Limb (tissue), 2 donors: Measurements from ENCODE around the gene CSTB.

ENCODE experiments used
- DNase-seq, 2 donors: peaks; one replicate each; pipeline ENCODE4 v3.0.0-alpha.2; 2016; ENCODE audit errors: extremely low spot score in 2 of 2

Gene CSTB

GRCh38 chr21:43750339-43751033, 25.6 kb downstream of the CSTB start:
- no peak for DNase-seq

- no peak for DNase-seq
These were observed 26.4 kb downstream of the CSTB start for GRCh38 chr21:43749651-43750262.

DNA sequence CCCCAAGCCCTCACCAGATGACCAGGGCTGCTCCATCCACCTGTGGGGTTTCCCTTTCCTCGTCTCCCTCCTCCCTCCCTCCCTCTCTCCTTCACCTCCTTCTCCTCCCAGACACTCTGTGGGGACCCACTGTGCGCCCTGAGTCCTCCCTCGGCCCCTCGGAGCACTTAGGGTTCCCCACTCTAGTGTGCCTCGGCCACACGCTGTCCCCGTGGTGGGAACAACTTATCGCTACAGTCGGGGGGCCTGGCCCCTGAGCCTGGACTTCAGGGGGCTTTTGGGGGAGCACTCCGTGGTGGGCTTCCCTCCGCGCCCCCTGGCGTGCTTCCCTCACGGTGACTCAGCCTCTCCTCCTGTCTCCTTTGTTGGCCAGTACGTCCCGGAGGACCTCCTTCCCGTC, 27.5 kb downstream of the CSTB start:
- no peak for DNase-seq

- no peak for DNase-seq
These were observed 30.2 kb downstream of the CSTB start for GRCh38 chr21:43745772-43746517.

DNA sequence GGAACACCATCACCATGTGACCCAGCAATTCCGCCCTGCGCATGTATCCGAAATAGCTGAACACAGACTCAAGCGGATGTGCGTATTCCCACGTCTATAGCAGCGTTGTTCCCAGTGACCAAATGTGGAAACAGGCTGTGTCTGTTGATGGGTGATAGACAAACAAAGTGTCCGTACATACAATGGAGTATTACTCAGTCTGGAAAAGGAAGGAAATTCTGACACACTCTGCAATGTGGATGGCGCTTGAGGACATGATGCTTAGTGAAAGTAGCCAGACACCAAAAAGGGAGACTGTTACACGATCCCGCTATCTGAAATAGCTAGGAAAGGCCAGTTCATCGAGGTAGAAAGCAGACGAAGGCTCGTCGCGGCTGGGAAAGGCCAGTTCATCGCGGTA, 31.4 kb downstream of the CSTB start:
- no peak for DNase-seq

GRCh38 chr21:43743947-43744346, 32.2 kb downstream of the CSTB start:
- no peak for DNase-seq

DNA sequence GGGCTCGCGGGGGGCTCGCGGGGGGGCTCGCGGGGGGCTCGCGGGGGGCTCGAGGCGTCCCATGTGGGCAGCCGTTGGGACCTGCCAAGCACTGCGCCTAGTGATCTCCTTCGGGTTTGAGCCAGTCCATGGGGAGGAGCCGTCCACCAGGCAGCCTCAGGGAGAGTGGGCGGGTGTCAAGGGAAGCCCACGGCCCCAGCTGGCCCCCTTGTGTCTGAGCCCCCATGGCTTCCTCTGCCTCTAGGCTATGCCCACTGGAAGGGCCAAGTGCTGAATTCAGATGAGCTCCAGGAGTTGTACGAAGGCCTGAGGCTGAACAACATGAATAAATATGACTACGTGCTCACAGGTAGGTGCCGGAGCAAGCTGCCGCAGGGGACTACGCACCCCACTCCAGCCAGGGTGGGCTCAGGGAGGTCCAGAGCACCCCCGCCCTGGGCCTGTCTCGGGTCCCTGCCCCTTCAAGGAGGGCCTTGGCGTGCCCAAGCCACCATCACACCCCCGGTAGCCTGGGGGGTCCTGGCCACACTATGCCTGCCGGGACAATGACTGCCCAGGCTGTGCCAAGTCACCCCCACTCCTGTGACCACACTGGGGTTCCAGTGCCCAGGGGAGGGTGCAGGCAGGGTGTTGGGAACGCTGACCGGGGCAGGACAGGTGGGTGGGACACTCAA, 34.5 kb downstream of the CSTB start:
- peak in 1 of 2 donors; percentile 58 for DNase-seq

GRCh38 chr21:43740497-43741156, 35.5 kb downstream of the CSTB start:
- DNase-seq = peak in 1 of 2 donors; percentile 76

DNA sequence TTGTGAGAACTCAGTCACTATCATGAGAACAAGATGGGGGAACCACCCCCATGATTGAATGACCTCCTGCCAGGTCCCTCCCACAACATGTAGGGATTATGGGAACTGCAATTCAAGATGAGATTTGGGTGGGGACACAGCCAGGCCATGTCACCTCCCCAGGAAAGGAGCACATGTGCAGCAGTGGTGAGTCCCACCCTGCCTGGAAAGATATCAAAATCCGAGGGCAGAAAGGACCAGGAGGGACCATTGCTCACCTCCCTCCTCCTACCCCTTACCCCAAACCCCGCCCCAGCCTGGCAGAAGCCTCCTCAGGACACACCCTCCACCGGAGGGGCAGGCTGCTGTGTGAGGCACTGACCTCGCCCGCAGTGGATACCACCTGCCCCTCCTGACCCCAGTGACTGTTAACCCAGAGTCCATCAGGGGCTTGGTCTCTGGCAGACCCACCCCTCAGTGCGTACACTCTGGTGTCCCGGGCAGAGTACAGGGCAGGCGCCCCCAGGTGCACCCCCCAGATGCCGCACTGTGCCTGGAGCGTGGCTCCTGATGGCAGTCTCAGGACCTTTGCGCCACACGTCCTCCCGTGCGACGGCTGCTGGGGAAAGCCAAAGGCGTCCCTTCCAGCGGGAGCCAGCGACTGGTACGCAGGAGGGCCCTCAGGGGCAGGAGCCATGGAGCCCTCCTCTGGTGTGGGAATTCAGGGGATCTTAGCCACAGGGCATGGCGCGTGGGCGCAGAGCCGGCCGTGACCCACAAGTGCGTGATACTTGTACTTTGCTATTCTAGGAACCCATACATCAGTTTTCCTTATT, 36.3 kb downstream of the CSTB start:
- no peak for DNase-seq

DNA sequence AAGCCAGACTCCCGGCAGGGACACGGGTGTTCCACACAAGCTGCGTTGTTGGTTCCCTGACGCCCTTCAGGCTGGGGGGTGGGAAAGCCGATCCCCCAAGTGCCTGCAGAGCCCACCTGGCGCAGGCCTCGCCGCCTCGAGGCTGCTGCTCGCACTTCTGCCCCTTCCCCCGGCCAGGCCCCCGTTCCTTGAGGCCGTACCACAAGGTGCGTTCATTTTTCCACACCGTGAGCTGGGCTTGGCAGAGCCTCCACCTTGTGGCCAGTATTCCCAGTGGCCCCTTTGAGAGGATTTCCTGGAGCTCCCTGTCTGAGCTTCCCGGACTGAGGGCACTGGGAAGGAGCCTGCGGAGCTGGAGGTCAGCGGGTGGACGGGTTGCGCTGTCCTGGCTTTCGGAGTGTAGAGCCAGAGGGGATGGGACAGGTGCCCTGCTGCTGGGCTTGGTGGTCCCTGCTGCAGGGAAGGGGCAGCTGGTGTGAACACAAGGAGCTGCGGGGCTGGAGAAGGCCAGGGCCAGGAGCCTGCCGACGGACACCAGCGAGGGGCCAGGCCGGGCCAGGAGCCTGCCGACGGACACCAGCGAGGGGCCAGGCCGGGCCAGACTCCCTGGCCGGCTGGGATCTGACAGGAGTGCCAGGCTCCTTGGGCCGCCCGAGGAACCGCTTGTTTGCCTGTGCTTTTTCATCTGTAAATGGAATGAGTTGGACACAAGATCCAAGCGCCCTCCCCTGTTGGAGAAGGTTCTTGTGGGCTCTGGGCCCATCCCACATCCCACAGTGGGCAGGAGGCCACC, 38.8 kb downstream of the CSTB start:
- DNase-seq = no peak

GRCh38 chr21:43736224-43736883, 39.8 kb downstream of the CSTB start:
- DNase-seq = no peak

DNA sequence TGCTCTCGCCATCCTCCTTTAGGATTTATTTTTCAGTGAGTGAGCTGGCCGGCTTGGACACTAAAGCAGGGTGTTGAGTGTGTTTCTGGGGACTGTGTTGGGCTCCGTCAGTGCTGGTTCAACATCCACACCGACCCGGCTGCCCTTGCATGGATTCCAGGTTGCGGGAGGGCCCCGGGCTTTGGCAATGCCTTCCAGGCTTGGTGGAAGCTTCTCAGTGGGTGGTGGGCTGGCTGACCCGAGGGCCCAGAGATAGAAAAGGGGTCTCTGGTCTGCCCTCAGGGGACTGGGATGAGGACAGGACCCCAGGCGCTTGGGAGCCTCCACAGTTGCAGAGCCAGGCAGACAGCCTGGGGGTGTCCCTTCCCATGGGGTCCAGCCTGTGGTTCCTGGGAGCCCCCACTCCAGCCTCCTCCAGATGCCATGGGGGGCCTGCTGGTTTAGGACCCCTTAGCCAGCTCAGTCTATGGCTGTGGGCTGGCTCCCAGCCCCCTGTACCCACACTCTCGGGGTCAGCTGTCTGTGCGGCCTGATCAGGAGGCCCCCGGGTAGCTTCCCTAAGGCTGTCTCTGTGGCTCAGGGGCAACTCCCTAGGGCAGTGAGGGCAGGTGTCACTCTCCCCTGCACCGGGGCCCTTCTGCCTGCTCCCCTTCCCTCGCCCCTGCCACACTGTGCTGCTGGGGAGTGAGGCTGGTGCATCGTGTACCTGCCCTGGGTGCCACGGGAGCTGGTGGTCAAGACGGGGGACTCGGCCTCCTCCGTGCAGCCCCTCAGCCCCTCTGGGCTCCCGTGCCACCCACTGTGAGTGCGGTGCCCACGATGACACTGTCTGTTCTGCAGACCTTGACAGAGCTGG, 40.6 kb downstream of the CSTB start:
- DNase-seq = no peak

- peak in 1 of 2 donors; percentile 69 for DNase-seq
These were observed 41.2 kb downstream of the CSTB start for GRCh38 chr21:43734928-43735229.

DNA sequence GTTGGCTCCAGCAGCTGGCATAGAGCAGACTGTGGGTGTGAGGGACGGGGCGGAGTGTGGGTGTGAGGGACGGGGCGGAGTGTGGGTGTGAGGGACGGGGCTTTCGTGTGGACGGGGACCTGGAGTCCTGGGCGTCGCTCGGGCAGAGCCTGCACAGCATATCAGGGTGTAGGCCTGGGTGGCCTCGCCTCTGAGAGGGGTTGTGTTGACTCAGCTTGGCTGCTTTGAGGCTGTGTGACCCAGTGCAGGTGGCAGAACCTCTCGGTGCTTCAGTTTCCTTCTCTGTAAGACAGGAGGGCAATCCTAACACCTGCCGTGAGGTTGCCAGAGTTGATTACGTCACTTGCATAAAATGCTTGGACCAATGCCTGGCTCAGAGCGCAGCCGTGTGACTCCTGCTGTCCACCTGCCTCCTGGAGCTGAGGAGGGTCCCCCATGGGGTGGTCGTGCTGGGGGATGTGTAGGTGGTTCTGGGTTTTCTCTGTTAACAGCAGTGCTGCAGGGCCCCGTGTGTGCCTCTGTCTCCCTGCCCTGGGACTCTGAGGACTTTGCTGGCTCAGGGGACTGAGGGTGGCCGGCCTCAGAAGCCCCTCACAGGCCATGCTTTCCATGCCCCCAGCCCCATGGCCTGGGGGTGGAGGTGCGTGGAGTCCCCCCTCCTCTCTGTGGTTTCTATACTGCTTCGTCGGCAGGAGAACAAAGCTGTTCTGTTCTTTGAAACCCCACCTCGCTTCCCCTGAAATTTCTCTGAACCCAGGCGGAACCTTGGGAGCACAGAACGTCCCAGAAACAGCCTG, 41.8 kb downstream of the CSTB start:
- DNase-seq = no peak

- DNase-seq = no peak
These were observed 42.5 kb downstream of the CSTB start for GRCh38 chr21:43733529-43734071.

DNA sequence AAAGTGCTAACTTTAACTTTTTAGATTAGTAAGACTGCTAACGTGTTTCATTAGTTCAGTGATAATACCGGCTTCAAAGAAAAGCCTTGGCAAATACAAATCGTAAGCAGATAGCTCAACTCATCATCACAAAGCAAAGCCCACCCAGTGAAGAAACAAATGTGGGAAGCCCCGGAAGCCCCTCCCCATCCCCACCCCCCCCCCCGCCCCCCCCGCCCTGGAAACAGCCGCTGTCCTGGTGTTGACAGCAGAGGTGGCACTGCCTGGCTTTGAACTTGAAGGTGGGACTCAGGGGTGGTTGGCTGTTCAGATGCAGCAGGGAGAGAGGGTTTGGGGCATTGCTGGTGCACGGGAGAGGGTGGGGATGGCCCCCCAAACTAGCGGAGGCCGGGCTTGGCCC, 43.0 kb downstream of the CSTB start:
- DNase-seq = no peak

DNA sequence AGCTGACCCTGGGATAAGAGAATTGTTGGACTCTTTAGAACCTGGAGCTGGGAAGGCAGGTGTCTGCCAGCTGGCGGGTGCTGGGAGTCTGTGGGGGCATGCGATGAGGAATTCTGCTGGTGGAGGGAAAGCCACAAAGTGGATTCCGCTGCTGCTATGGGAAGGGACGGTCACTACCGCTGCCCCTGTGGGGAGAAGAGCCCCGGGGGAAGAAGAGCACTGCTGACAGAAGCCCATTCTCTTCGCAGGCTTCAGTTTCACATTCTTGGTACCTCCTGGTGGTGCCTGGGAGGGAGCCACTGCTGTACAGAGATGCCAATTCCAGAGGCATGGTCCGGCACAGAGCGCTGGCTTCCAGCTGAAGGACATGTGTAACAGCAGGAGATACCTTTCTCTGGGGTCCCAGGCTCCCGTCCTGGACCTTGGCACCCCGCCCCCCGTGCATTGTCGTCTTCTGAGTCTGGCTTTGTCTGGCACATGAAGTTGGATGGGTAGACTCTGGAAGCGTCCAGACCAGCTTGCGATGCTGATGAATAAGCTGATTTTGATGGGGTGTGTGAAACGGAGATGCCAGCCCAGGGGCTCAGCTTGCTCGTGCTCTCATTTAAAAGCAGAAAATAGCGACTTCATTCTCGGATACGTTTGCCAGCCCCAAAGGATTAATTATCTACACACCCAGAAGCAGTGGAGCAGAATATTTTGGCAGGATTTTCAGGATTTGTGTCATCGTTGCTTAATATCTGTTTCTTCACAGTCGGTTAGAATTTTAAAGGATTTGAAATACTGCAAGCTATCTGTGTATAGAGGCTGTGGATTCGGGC, 44.0 kb downstream of the CSTB start:
- no peak for DNase-seq
